SK-N-SH (cell line): Measurements from ENCODE around the gene CHCHD3.
"Not testable (repeated sequence)": the region's sequence is repeated elsewhere in the genome, so short reads cannot be mapped to it uniquely, and the experiment has no call there.

ENCODE experiments used
- FOSL2 ChIP-seq: IDR thresholded peaks from 2 replicates; pipeline ENCODE4 v1.4.0; 2012; ENCODE audit warnings: low read depth, mild to moderate bottlenecking, moderate library complexity, borderline replicate concordance
- IRF3 ChIP-seq: fragments of 150-350 bp; IDR thresholded peaks from 2 replicates; pipeline ENCODE4 v1.6.1; 2016; ENCODE audit warnings: mild to moderate bottlenecking, low read depth, low read length
- TF ChIP-seq, protein P1 (sequence below): fragments of 200-600 bp; sonication (generic); IDR thresholded peaks from 2 replicates; pipeline ENCODE4 v1.6.1; 2017; ENCODE audit warnings: antibody characterized with exemption, mild to moderate bottlenecking, moderate library complexity
- TF ChIP-seq, protein P2 (sequence below): IDR thresholded peaks from 2 replicates; pipeline ENCODE4 v1.6.1; 2012; ENCODE audit warnings: mild to moderate bottlenecking, low read depth, low read length, moderate library complexity

GRCh38 chr7:132898641-132899175 is 183.2 kb downstream of the CHCHD3 start:
- TF ChIP-seq IRF3, FOSL2: not testable (repeated sequence)
- TF ChIP-seq, protein P1, sequence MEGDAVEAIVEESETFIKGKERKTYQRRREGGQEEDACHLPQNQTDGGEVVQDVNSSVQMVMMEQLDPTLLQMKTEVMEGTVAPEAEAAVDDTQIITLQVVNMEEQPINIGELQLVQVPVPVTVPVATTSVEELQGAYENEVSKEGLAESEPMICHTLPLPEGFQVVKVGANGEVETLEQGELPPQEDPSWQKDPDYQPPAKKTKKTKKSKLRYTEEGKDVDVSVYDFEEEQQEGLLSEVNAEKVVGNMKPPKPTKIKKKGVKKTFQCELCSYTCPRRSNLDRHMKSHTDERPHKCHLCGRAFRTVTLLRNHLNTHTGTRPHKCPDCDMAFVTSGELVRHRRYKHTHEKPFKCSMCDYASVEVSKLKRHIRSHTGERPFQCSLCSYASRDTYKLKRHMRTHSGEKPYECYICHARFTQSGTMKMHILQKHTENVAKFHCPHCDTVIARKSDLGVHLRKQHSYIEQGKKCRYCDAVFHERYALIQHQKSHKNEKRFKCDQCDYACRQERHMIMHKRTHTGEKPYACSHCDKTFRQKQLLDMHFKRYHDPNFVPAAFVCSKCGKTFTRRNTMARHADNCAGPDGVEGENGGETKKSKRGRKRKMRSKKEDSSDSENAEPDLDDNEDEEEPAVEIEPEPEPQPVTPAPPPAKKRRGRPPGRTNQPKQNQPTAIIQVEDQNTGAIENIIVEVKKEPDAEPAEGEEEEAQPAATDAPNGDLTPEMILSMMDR: not testable (repeated sequence)
- TF ChIP-seq, protein P2, sequence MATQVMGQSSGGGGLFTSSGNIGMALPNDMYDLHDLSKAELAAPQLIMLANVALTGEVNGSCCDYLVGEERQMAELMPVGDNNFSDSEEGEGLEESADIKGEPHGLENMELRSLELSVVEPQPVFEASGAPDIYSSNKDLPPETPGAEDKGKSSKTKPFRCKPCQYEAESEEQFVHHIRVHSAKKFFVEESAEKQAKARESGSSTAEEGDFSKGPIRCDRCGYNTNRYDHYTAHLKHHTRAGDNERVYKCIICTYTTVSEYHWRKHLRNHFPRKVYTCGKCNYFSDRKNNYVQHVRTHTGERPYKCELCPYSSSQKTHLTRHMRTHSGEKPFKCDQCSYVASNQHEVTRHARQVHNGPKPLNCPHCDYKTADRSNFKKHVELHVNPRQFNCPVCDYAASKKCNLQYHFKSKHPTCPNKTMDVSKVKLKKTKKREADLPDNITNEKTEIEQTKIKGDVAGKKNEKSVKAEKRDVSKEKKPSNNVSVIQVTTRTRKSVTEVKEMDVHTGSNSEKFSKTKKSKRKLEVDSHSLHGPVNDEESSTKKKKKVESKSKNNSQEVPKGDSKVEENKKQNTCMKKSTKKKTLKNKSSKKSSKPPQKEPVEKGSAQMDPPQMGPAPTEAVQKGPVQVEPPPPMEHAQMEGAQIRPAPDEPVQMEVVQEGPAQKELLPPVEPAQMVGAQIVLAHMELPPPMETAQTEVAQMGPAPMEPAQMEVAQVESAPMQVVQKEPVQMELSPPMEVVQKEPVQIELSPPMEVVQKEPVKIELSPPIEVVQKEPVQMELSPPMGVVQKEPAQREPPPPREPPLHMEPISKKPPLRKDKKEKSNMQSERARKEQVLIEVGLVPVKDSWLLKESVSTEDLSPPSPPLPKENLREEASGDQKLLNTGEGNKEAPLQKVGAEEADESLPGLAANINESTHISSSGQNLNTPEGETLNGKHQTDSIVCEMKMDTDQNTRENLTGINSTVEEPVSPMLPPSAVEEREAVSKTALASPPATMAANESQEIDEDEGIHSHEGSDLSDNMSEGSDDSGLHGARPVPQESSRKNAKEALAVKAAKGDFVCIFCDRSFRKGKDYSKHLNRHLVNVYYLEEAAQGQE: not testable (repeated sequence)
